Measurements from ENCODE around the gene GRK2. TPM values are rescaled to one million over a fixed set of nuclear protein-coding genes. Genes with fewer than 3 reads are reported as not detected.

GRK2 gene
- total RNA-seq, 3 donors from 2014 or later = 41.1 to 52.8 (median 52.1) TPM

DNA sequence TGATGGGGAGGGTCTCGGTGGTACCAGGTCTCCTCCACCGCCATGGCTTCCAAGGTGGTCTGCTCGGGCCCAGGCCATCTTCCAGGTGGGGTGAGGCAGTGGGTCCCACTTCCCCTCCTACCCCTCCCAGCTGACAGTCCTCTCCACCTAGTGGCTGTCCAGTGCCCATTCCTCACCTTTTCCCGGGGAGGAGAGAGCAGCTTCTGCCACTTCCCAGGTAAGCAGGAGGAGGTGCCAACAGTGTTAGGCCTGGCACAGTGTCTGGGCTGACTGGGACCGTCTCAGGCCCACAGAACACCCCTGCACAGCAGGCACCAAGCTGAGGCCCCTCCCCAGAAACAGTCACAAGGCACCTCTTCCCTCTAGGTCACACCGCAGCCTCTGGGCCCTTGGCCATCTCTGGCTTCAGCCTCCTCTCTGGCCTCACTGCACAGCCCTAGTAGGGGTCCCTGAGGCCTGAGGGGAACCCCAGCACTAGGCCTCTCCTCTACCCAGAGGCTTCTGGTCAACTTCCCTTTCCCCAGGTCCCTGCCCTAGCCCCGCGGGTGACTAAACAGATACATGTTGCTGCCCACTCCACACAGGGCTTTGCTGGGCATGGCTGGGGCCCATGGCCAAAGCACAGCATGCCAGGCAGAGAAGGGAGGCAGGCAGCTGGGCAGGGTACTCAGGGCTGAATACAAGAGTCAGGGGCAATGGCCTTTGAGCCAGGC is 20.5 kb downstream of the GRK2 start:
- DNase-seq (ENCODE audit: low spot score in 2 of 2) = no peak
- Histone ChIP-seq H3K4me3 (no peak overlapping the region), H3K27ac (peak overlapping the region; percentile 97 to 99)

DNA sequence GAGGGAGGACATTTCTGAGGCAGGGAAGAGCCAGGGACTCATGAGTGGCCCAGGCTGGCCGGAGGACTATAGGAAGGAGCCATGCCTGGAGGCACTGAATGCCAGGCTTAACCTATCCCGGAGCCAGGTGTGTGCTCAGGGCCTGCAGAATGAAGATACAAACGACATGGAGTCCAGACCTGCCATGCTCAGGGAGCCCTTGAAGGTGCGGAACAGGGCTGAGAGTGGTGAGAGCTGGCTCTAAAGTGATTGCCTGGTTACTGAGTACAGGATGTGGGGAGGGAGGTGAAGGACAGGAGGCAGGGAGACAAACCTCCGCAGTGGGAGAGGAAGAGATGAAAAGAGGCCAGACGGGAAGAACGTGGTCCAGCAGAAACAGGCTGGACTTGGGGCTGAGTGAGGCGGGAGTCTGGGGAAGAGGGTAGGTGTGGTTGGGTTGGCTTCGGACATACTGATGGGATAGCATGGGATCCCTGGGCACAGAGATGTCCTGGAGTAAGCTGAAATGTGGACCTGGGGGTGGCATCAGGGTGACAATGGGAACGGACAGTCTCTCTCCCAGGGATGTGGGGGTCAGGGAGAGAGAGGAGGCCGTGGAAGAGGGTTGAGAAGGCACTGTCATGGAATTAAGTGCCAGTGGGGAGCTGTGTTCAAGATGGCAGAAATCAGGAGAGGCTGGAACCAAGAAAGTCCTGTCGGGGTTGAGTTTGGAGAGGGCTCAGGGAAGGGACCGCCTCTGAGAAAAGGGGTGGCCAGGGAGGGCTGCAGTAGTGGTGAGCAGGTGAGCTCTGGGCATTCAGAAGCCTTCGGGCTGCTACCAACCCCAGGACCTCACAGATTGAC is 21.3 kb downstream of the GRK2 start:
- Histone ChIP-seq H3K27ac (peak overlapping the region; percentile 97 to 99), H3K4me1 (peaks cover 8 to 21% of the 10 kb centered on the region in 2 donors), H3K4me3 (peak overlapping the region in 2 of 3 donors; percentile 74 to 82), H3K27me3 (no peaks in the 10 kb centered on the region), H3K36me3 (peaks cover 13% of the 10 kb centered on the region), H3K9me3 (no peaks in the 10 kb centered on the region)
- intact Hi-C loops (cut with DNase I; ENCODE audit: low total_unique reads) = no loop called here
- TF ChIP-seq POLR2A (IDR thresholded peaks at IDR 0.05) = no peak
- TF ChIP-seq, protein P1, sequence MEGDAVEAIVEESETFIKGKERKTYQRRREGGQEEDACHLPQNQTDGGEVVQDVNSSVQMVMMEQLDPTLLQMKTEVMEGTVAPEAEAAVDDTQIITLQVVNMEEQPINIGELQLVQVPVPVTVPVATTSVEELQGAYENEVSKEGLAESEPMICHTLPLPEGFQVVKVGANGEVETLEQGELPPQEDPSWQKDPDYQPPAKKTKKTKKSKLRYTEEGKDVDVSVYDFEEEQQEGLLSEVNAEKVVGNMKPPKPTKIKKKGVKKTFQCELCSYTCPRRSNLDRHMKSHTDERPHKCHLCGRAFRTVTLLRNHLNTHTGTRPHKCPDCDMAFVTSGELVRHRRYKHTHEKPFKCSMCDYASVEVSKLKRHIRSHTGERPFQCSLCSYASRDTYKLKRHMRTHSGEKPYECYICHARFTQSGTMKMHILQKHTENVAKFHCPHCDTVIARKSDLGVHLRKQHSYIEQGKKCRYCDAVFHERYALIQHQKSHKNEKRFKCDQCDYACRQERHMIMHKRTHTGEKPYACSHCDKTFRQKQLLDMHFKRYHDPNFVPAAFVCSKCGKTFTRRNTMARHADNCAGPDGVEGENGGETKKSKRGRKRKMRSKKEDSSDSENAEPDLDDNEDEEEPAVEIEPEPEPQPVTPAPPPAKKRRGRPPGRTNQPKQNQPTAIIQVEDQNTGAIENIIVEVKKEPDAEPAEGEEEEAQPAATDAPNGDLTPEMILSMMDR (IDR thresholded peaks at IDR 0.05) = no peak
- no peak for TF ChIP-seq POLR2AphosphoS5 (IDR thresholded peaks at IDR 0.05)
- no peak for DNase-seq (ENCODE audit: low spot score in 2 of 2)

More for the DNA sequence above, 20.5 kb downstream of the GRK2 start:
- intact Hi-C loops (cut with DNase I; ENCODE audit: low total_unique reads) = no loop called here
- no peak for TF ChIP-seq POLR2A (IDR thresholded peaks at IDR 0.05)
- no peaks in the 10 kb centered on the region for H3K9me3 ChIP-seq
- peaks cover 19% of the 10 kb centered on the region for H3K36me3 ChIP-seq
- no peaks in the 10 kb centered on the region for H3K27me3 ChIP-seq
- H3K4me1 ChIP-seq = peaks cover 8 to 21% of the 10 kb centered on the region in 2 donors

DNA sequence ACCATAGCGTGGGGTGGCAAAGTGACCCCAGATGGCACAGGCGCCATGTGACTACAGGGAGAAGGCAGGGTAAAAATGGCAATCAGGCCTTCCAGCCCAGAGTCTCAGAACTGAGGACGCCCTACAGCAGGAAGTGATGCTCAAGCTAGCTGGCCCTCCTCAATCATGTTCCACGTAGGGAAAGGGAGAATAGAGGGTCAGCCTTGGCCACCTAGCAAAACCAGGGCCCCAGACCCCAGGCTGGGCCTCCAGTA is 21.9 kb downstream of the GRK2 start:
- peak overlapping the region; percentile 71 to 82 (median 74) for H3K4me3 ChIP-seq
- H3K36me3 ChIP-seq = peaks cover 7% of the 10 kb centered on the region
- peaks cover 8 to 21% of the 10 kb centered on the region in 2 donors for H3K4me1 ChIP-seq
- no peak for DNase-seq (ENCODE audit: low spot score in 2 of 2)
- H3K27ac ChIP-seq = peak overlapping the region; percentile 97 to 99
- H3K27me3 ChIP-seq = no peaks in the 10 kb centered on the region
- no peaks in the 10 kb centered on the region for H3K9me3 ChIP-seq
- TF ChIP-seq, protein P1 (IDR thresholded peaks at IDR 0.05) = no peak
- TF ChIP-seq POLR2A (IDR thresholded peaks at IDR 0.05) (no peak), POLR2AphosphoS5 (IDR thresholded peaks at IDR 0.05) (no peak)
- intact Hi-C loops (cut with DNase I; ENCODE audit: low total_unique reads) = no loop called here

DNA sequence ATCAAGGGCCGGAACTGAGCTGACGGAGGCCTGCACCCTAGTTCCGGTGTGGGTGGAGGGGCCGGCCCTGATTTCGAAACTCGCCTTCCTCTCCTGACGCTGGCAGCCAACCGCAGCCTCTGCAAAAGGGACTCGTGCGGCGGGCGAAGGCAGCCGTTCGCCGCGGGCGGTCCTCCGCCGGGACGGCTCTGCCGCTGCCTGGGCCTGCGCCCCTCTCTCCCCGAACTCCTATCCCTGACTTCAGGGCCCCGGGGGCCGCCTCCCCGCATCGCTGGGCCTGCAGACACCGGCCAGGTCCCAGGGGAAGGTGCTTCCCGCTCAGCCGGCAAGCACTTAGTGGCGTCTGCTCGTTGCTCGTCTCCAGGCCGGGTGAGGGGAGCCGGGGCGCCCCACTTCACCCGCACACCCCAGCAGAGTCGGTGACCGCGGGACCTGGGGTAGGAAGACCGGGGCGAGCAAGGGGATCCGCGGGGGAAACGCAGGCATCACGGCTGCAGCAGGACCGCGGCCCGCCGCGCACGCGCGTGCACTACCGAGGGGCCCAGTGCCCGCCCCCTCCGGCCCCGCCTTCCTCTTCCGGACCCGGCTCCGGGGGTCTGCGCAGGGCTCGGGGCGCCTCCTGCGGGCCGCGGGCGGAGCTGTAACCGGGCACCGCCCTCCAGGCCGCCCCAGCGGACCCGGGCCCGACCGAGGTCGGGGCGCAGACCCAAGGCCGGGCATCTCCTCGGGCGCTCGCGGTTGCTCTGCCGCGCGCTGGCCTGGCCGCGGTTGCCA is 22.4 kb downstream of the GRK2 start:
- H3K36me3 ChIP-seq = peaks cover 2% of the 10 kb centered on the region
- peak overlapping the region; percentile 97 to 99 for H3K27ac ChIP-seq
- intact Hi-C loops (cut with DNase I; ENCODE audit: low total_unique reads) = no loop called here
- H3K4me1 ChIP-seq = peaks cover 8 to 21% of the 10 kb centered on the region in 2 donors
- H3K4me3 ChIP-seq = peak overlapping the region; percentile 71 to 82 (median 74)
- peak; percentile 79 to 85 for DNase-seq (ENCODE audit: low spot score in 2 of 2)
- no peaks in the 10 kb centered on the region for H3K9me3 ChIP-seq
- TF ChIP-seq, protein P1 (IDR thresholded peaks at IDR 0.05) = no peak
- TF ChIP-seq POLR2A (IDR thresholded peaks at IDR 0.05) = peak; percentile 20
- peak; percentile 48 to 68 (median 61) for TF ChIP-seq POLR2AphosphoS5 (IDR thresholded peaks at IDR 0.05)
- H3K27me3 ChIP-seq = no peaks in the 10 kb centered on the region

DNA sequence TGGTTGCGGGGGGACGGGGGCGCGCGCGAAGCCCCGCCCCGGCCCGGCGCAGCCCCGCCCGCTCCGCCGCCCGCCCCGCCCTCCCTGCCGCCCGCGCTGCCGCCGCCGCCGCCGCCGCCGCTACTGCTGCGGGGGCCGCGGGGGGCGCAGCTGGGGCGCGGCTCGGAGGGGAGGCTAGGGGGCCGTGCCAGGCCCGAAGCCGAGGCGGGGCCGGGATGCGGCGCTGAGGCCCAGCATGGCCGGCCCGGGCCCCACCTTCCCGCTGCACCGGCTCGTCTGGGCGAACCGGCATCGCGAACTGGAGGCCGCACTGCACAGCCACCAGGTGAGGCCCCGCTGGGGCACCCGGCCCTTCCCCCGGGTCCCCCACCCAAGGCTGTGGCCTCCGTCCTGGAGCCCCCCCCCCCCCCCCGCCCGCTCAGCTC is 23.0 kb downstream of the GRK2 start, which contains the start of gene ANKRD13D:
ANKRD13D (plus strand) TSS at position 78 of the 425 bp plus-strand sequence; CDS start at position 236, 158 bp downstream.
- H3K4me1 ChIP-seq = peaks cover 8 to 21% of the 10 kb centered on the region in 2 donors
- peak within 1 kb of the TSS; percentile 71 to 82 (median 74) for H3K4me3 ChIP-seq
- no peaks in the 10 kb centered on the region for H3K9me3 ChIP-seq
- H3K27me3 ChIP-seq = no peaks in the 10 kb centered on the region
- no peak for DNase-seq (ENCODE audit: low spot score in 2 of 2)
- intact Hi-C loops (cut with DNase I; ENCODE audit: low total_unique reads) = no loop called here
- no peaks in the 10 kb centered on the region for H3K36me3 ChIP-seq
- peak within 1 kb of the TSS; percentile 97 to 99 for H3K27ac ChIP-seq
- TF ChIP-seq, protein P1 (IDR thresholded peaks at IDR 0.05) = no peak
- TF ChIP-seq POLR2A (IDR thresholded peaks at IDR 0.05) (no peak), POLR2AphosphoS5 (IDR thresholded peaks at IDR 0.05) (no peak)
